CD4-positive, alpha-beta T cell (primary cell): Measurements from ENCODE around the gene CPM. TPM values are rescaled to one million over a fixed set of nuclear protein-coding genes. Genes with fewer than 3 reads are reported as not detected.

Experiments
- ATAC-seq: fragments of 200-7000 bp; cut with Tn5 transposase; one replicate; pipeline ENCODE4 v1.10.0; 2022; ENCODE audit warnings: mild to moderate bottlenecking; ENCODE audit not compliant: poor library complexity
- CTCF ChIA-PET: fragments of 350-600 bp; sonication (Branson Sonifier 250); formaldehyde crosslinking; loops from one replicate; lab custom pipeline; 2021; ENCODE audit warnings: antibody characterized with exemption, inconsistent platforms; lab: Charles Lee
- POLR2A ChIA-PET: fragments of 350-600 bp; sonication (Branson Sonifier 250); formaldehyde crosslinking; loops from one replicate; lab custom pipeline; 2021; ENCODE audit warnings: antibody characterized with exemption, inconsistent platforms; lab: Charles Lee
- DNase-seq, 14 experiments: peaks; one replicate each; pipeline ENCODE4 v3.0.0-alpha.2; 2013 to 2020; ENCODE audit warnings: mixed read lengths in 2 of 14
- H3K27ac ChIP-seq, 2 donors: one replicate each; pipeline versions ENCODE4 v1.5.1 to v1.7.0; 2013; ENCODE audit warnings: low read length in 2 of 2, low read depth in 1 of 2, mild to moderate bottlenecking in 1 of 2
- H3K27me3 ChIP-seq, 2 experiments: 1 replicate in 1 of 2; 2 replicates in 1 of 2; pipeline versions ENCODE4 v1.6.1 to v1.7.0; 2013; ENCODE audit warnings: low read length in 2 of 2, control low read depth in 1 of 2, mild to moderate bottlenecking in 1 of 2, moderate library complexity in 1 of 2; ENCODE audit not compliant: insufficient read depth in 2 of 2, control insufficient read depth in 1 of 2
- H3K36me3 ChIP-seq: one replicate; pipeline ENCODE4 v1.6.1; 2013; ENCODE audit warnings: low read length, control low read depth; ENCODE audit not compliant: insufficient read depth
- H3K4me1 ChIP-seq: one replicate; pipeline ENCODE4 v1.6.1; 2013; ENCODE audit warnings: low read length, control low read depth; ENCODE audit not compliant: insufficient read depth
- H3K4me3 ChIP-seq: one replicate; pipeline ENCODE4 v1.5.1; 2013; ENCODE audit warnings: mild to moderate bottlenecking, low read length, moderate library complexity
- H3K9me3 ChIP-seq, 2 experiments: 1 replicate in 1 of 2; 2 replicates in 1 of 2; pipeline versions ENCODE4 v1.6.1 to v1.7.0; 2013; ENCODE audit warnings: low read length in 2 of 2, mild to moderate bottlenecking in 2 of 2, control low read depth in 1 of 2, moderate library complexity in 1 of 2; ENCODE audit not compliant: control insufficient read depth in 1 of 2, insufficient read depth in 1 of 2
- H3K27ac Mint-ChIP-seq: one replicate; pipeline ENCODE4 v1.8.0; 2020; ENCODE audit warnings: mixed read lengths
- H3K27me3 Mint-ChIP-seq: one replicate; pipeline ENCODE4 v1.8.0; 2021; ENCODE audit warnings: mixed read lengths
- H3K36me3 Mint-ChIP-seq: one replicate; pipeline ENCODE4 v1.8.0; 2021; ENCODE audit warnings: low read depth, mixed read lengths
- H3K4me1 Mint-ChIP-seq: one replicate; pipeline ENCODE4 v1.8.0; 2021; ENCODE audit warnings: low read depth, mixed read lengths
- H3K4me3 Mint-ChIP-seq: one replicate; pipeline ENCODE4 v1.8.0; 2020; ENCODE audit warnings: mild to moderate bottlenecking, mixed read lengths
- H3K9me3 Mint-ChIP-seq: one replicate; pipeline ENCODE4 v1.8.0; 2020; ENCODE audit warnings: mixed read lengths
- intact Hi-C, 2 experiments: fragments of 100-400 bp; cut with DNase I in 1 of 2; cut with micrococcal nuclease in 1 of 2; formaldehyde crosslinking; loops; one replicate each; pipeline versions ENCODE4 v1.15.1 to v1.9.0; 2023 to 2025; cut with DNase I, micrococcal nuclease
- total RNA-seq, 174 experiments: library from RNA in 2 of 174; stranded (reverse) in 2 of 174; gene quantifications; one replicate each; pipeline ENCODE4 v1.2.3 and lab custom pipeline; 2021 to 2026
- TF ChIP-seq, protein P1 (sequence below): fragments of 200-600 bp; IDR thresholded peaks from one replicate; pipeline ENCODE4 v1.8.0; 2022; ENCODE audit warnings: antibody characterized with exemption, mild to moderate bottlenecking

The CPM gene
- total RNA-seq, 2 experiments from 2014 or later = 1.9 to 2.2 TPM

DNA sequence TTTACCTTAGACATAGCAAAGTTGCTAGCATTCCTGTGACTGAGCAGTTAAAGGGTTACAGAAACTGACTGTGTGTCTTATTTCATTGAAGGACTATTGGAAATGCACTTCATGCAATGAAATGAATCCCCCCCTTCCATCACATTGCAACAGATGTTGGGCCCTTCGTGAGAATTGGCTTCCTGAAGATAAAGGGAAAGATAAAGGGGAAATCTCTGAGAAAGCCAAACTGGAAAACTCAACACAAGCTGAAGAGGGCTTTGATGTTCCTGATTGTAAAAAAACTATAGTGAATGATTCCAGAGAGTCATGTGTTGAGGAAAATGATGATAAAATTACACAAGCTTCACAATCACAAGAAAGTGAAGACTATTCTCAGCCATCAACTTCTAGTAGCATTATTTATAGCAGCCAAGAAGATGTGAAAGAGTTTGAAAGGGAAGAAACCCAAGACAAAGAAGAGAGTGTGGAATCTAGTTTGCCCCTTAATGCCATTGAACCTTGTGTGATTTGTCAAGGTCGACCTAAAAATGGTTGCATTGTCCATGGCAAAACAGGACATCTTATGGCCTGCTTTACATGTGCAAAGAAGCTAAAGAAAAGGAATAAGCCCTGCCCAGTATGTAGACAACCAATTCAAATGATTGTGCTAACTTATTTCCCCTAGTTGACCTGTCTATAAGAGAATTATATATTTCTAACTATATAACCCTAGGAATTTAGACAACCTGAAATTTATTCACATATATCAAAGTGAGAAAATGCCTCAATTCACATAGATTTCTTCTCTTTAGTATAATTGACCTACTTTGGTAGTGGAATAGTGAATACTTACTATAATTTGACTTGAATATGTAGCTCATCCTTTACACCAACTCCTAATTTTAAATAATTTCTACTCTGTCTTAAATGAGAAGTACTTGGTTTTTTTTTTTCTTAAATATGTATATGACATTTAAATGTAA lies 93.5 kb downstream of the CPM start:
- H3K36me3 ChIP-seq = peaks cover 78% of the 10 kb centered on the region
- H3K4me1 ChIP-seq = no peaks in the 10 kb centered on the region
- H3K9me3 ChIP-seq = no peaks in the 10 kb centered on the region
- no peak overlapping the region for H3K4me3 ChIP-seq
- Mint-ChIP-seq H3K27me3 (no peaks in the 10 kb centered on the region), H3K9me3 (no peaks in the 10 kb centered on the region), H3K4me3 (no peak overlapping the region), H3K4me1 (peaks cover 9% of the 10 kb centered on the region), H3K36me3 (peaks cover 82% of the 10 kb centered on the region), H3K27ac (no peak overlapping the region)
- POLR2A ChIA-PET = no interaction called here
- TF ChIP-seq, protein P1, sequence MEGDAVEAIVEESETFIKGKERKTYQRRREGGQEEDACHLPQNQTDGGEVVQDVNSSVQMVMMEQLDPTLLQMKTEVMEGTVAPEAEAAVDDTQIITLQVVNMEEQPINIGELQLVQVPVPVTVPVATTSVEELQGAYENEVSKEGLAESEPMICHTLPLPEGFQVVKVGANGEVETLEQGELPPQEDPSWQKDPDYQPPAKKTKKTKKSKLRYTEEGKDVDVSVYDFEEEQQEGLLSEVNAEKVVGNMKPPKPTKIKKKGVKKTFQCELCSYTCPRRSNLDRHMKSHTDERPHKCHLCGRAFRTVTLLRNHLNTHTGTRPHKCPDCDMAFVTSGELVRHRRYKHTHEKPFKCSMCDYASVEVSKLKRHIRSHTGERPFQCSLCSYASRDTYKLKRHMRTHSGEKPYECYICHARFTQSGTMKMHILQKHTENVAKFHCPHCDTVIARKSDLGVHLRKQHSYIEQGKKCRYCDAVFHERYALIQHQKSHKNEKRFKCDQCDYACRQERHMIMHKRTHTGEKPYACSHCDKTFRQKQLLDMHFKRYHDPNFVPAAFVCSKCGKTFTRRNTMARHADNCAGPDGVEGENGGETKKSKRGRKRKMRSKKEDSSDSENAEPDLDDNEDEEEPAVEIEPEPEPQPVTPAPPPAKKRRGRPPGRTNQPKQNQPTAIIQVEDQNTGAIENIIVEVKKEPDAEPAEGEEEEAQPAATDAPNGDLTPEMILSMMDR = no peak
- intact Hi-C loops = loop anchor here (10.0 kb wide), 2 partner anchors 235 to 415 kb away; no protein-coding TSS in a partner anchor
- ATAC-seq (no peak), DNase-seq (no peak)
- H3K27me3 ChIP-seq = no peaks in the 10 kb centered on the region
- no peak overlapping the region for H3K27ac ChIP-seq
- CTCF ChIA-PET = interaction anchor here (0.6 to 2.1 kb wide), 2 partner anchors 9 to 426 kb away, joined by 3 to 6 read pairs; no protein-coding TSS in a partner anchor

DNA sequence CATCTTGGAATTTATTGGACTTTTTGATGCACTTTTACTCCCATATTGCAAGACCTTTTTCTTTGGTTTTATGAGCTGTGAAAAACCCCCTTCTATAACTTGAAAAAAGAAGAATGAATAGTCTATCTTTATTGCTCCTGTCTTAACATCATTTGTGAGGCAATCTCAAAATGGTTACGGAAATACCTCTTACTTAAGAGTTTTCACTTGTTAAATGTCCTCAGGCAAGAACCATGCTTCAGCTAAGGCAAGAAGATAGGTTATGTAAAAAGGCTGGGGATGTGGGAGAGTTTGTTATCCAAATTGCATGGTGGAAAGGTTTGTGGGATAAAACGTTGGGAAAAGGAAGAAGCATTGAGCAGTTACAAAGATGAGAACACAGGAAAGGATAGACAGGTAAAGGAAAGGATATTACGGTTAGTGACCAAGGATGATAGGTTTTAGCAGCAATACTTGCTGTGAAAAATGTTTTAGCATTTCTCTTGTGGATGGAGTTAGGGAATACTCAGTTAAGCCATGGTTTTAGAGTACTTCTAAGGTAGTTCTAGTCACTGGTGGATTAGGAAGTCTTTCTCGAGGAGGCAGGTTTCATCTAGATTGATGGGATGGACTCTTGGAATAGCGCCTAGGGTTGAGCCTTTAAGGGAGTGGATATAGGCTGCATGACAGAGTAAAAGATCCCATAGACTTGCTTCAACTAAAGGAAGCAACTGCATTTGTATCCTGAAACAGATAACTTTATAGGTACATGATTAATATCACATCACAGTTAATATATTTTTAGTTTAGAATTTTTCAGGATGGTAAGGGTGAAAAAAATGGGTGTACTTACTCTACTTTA lies 94.7 kb downstream of the CPM start:
- Histone ChIP-seq H3K36me3 (peaks cover 79% of the 10 kb centered on the region), H3K9me3 (no peaks in the 10 kb centered on the region), H3K27ac (no peak overlapping the region), H3K4me1 (no peaks in the 10 kb centered on the region), H3K27me3 (no peaks in the 10 kb centered on the region), H3K4me3 (no peak overlapping the region)
- TF ChIP-seq, protein P1 = no peak
- intact Hi-C loops = loop anchor here (10.0 kb wide), 2 partner anchors 237 to 417 kb away; no protein-coding TSS in a partner anchor
- H3K27me3 Mint-ChIP-seq = no peaks in the 10 kb centered on the region
- DNase-seq (no peak), ATAC-seq (no peak)
- ChIA-PET POLR2A (no interaction called here), CTCF (interaction anchor here (2.1 kb wide), 1 partner anchor 8 kb away, joined by 6 read pairs; no protein-coding TSS in a partner anchor)
- H3K4me1 Mint-ChIP-seq = peaks cover 9% of the 10 kb centered on the region
- H3K4me3 Mint-ChIP-seq = no peak overlapping the region
- no peaks in the 10 kb centered on the region for H3K9me3 Mint-ChIP-seq
- peaks cover 85% of the 10 kb centered on the region for H3K36me3 Mint-ChIP-seq
- peak overlapping the region; percentile 17 for H3K27ac Mint-ChIP-seq

DNA sequence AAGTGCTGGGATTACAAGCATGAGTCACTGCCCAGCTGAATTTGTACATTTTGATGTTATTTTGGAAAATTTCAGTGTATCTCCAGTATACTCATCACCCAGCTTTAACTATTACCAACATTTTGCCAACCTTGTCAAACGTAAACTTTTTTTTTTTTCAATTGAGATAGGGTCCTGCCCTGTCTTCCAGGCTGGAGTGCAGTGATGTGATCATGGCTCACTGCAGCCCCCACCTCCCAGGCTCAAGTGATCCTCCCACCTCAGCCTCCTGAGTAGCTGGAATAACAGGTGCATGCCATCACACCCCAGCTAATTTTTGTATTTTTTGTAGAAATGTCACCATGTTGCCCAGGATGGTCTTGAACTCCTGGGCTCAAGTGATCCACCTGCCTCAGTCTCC lies 95.8 kb downstream of the CPM start:
- Histone ChIP-seq H3K36me3 (peaks cover 74% of the 10 kb centered on the region), H3K4me3 (no peak overlapping the region), H3K27ac (no peak overlapping the region), H3K27me3 (no peaks in the 10 kb centered on the region), H3K9me3 (no peaks in the 10 kb centered on the region), H3K4me1 (no peaks in the 10 kb centered on the region)
- ChIA-PET CTCF (no interaction called here), POLR2A (no interaction called here)
- TF ChIP-seq, protein P1 = no peak
- Mint-ChIP-seq H3K36me3 (peaks cover 80% of the 10 kb centered on the region), H3K4me3 (no peak overlapping the region), H3K27me3 (no peaks in the 10 kb centered on the region), H3K9me3 (no peaks in the 10 kb centered on the region), H3K27ac (no peak overlapping the region), H3K4me1 (peaks cover 9% of the 10 kb centered on the region)
- ATAC-seq (no peak), DNase-seq (no peak)
- intact Hi-C loops = loop anchor here (10.0 kb wide), 2 partner anchors 238 to 418 kb away; no protein-coding TSS in a partner anchor
